ENCODE results near the gene ATF4.

Gene ATF4

GRCh38 chr22:39502109-39502788, 18.1 kb upstream of the ATF4 start, which contains the start of gene MIEF1 (continued):
- TF ChIP-seq ZBTB44 (tag by site-specific recombination; IDR thresholded peaks at IDR 0.05) (no peak), ZNF555 (tag by site-specific recombination; conservative IDR thresholded peaks at IDR 0.05) (no peak), ZBTB8A (tag by site-specific recombination; IDR thresholded peaks at IDR 0.05) (peak; percentile 54; the same call in 1 of the 2 replicates), ZNF629 (tag by site-specific recombination; IDR thresholded peaks at IDR 0.05) (peak; percentile 80), ZBTB20 (tag by site-specific recombination; IDR thresholded peaks at IDR 0.05) (peak; percentile 76), ZNF335 (tag by site-specific recombination; conservative IDR thresholded peaks at IDR 0.05) (peak; percentile 35), ZNF2 (tag by site-specific recombination; IDR thresholded peaks at IDR 0.05) (0 out of 2 replicates have a peak, but pooled peaks have one; percentile 53), ZNF302 (tag by site-specific recombination; IDR thresholded peaks at IDR 0.05; ENCODE audit: low read depth) (no peak), ZNF701 (tag by site-specific recombination; IDR thresholded peaks at IDR 0.05) (no peak), ZNF311 (tag by site-specific recombination; IDR thresholded peaks at IDR 0.05; ENCODE audit: borderline replicate concordance) (no peak), ZNF292 (tag by site-specific recombination; IDR thresholded peaks at IDR 0.05; ENCODE audit: borderline replicate concordance, low read depth) (no peak), BCL11B (tag by site-specific recombination; IDR thresholded peaks at IDR 0.05; ENCODE audit: low read depth) (no peak; the same call in 1 of the 2 replicates), ELK4 (IDR thresholded peaks at IDR 0.05; ENCODE audit: borderline replicate concordance, low read depth, low read length) (no peak), ZNF433 (tag by site-specific recombination; IDR thresholded peaks at IDR 0.05; ENCODE audit: low read depth) (no peak), ZFP37 (tag by site-specific recombination; IDR thresholded peaks at IDR 0.05) (no peak), ZNF561 (tag by site-specific recombination; IDR thresholded peaks at IDR 0.05; ENCODE audit: borderline replicate concordance) (no peak), ZNF274 (IDR thresholded peaks at IDR 0.05; ENCODE audit: low read length) (no peak), ZNF274 (tag by site-specific recombination; IDR thresholded peaks at IDR 0.05; ENCODE audit: borderline replicate concordance) (no peak), ZNF610 (tag by site-specific recombination; IDR thresholded peaks at IDR 0.05; ENCODE audit: borderline replicate concordance) (no peak), ZSCAN5A (tag by site-specific recombination; IDR thresholded peaks at IDR 0.05) (0 out of 2 replicates have a peak, but pooled peaks have one; percentile 16), ZNF639 (tag by site-specific recombination; IDR thresholded peaks at IDR 0.05) (no peak), ZNF157 (tag by site-specific recombination; IDR thresholded peaks at IDR 0.05) (no peak), ZNF518A (tag by site-specific recombination; conservative IDR thresholded peaks at IDR 0.05; ENCODE audit: low read depth) (peak; percentile 78), ZNF513 (tag by site-specific recombination; IDR thresholded peaks at IDR 0.05) (no peak), ZNF174 (tag by site-specific recombination; IDR thresholded peaks at IDR 0.05) (no peak)
